Measurements from ENCODE around the gene MS4A4E.

GRCh38 chr11:60209977-60210376 lies 33.0 kb downstream of the MS4A4E start:
- TF ChIP-seq EZH2 (IDR thresholded peaks at IDR 0.05): no peak
- TF ChIP-seq CTCF (IDR thresholded peaks at IDR 0.05): no peak
